ENCODE data around the gene OSBPL5. TPM values are rescaled to one million over a fixed set of nuclear protein-coding genes. Genes with fewer than 3 reads are reported as not detected.

OSBPL5 gene
- total RNA-seq, 1 experiment from 2014 or later, result 5.0 TPM

- no peak for DNase-seq (ENCODE audit: low read depth)
Measured at GRCh38 chr11:3101921-3102640, 63.0 kb downstream of the OSBPL5 start.

DNA sequence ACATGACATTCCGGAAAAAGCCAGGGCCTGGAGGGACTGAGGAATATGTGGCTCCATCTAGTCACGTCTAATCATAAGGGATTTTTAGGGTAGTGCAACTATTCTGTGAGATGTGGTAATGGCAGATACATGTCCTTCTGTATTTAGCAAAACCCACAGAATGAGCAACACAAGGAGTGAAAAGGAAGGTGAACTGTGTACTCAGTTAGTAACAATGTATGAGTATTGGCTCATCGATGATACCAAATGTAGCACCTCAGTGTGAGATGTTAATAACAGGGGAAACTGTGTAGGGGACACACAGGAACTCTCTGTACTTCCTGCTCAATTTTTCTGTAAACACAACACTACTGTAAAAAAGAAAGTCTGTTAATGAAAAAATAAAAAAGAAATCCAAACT is 65.9 kb downstream of the OSBPL5 start:
- DNase-seq (ENCODE audit: low read depth), result no peak

- DNase-seq (ENCODE audit: low read depth), result no peak
Measured at GRCh38 chr11:3096909-3097530, 68.1 kb downstream of the OSBPL5 start.

- DNase-seq (ENCODE audit: low read depth), result peak; percentile 92
Measured at GRCh38 chr11:3095712-3096361, 69.3 kb downstream of the OSBPL5 start.

DNA sequence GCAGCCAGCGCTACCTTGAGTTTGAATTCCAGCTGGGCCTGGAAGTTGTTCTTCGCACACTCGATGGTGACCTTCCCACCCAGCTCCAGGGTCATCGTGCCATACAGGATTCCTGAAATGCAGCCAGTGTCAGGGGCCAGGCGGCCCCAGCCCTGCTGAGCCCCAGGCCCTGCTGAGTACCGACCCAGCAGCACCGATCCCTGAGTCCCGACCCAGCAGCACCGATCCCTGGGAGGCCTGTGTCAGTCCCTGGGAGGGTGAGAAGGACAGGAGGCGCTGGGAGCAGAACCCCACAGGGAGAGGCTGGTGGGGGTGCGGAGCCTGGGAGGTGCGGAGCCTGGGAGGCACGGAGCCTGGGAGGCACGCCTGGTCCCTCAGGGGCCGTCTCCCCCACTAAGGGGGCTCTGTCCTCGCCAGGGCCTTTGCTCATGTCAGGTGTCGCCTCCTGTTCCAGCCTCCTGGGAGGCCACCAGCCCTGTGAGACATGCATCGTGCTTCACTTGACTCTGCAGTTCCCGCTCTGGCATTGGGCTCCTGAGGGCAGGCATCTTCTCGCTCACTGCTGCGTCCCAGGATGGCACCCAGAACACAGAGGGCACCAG is 70.8 kb downstream of the OSBPL5 start:
- DNase-seq (ENCODE audit: low read depth), result no peak

DNA sequence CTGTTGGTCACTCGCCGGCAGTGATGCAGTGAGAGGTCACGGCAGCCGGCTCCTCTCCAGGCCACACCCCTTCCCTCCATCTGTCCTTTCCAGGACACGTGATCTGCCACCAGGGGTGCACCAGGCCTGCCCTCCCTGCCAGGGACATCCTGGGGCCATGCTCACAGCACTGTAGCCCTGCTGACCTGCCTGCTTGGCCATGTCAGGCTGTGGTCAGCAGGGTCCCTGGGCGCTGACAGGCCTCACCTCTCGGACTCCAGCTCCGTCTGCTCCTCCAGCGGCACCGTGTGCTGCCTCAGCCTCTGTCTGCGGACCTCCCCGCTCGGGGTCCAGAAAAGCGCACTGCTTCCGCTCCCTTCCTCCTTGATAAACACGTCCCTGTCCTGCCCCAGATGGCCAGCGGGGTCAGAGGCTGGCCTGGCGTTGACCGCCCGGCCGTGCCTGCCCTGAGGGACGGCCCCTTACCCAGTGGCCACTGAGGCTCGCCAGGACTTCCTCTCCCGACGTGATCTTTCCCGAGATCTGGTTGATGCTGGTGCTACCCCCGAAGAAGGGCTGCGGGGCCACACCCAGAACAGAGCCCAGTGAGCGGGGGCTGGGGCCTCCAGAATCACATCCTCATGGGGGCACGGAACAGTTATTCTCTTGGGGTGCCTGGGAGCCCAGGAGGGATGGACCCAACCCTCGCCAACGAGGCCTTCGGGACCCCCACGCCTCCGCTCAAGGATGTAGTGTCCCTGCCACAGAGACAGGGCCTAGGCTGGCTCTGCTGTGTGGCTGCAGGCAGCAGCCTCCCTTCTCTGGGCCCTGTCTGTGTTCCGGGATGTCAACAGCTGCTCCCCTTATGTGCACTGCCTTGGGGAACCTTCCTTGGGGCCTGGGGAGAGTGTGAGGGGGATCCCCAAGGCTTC is 71.6 kb downstream of the OSBPL5 start:
- peak; percentile 10 for DNase-seq (ENCODE audit: low read depth)

- no peak for DNase-seq (ENCODE audit: low read depth)
Measured at GRCh38 chr11:3092603-3093141, 72.4 kb downstream of the OSBPL5 start.

GRCh38 chr11:3091846-3092602 is 73.1 kb downstream of the OSBPL5 start:
- DNase-seq (ENCODE audit: low read depth), result peak; percentile 74

DNA sequence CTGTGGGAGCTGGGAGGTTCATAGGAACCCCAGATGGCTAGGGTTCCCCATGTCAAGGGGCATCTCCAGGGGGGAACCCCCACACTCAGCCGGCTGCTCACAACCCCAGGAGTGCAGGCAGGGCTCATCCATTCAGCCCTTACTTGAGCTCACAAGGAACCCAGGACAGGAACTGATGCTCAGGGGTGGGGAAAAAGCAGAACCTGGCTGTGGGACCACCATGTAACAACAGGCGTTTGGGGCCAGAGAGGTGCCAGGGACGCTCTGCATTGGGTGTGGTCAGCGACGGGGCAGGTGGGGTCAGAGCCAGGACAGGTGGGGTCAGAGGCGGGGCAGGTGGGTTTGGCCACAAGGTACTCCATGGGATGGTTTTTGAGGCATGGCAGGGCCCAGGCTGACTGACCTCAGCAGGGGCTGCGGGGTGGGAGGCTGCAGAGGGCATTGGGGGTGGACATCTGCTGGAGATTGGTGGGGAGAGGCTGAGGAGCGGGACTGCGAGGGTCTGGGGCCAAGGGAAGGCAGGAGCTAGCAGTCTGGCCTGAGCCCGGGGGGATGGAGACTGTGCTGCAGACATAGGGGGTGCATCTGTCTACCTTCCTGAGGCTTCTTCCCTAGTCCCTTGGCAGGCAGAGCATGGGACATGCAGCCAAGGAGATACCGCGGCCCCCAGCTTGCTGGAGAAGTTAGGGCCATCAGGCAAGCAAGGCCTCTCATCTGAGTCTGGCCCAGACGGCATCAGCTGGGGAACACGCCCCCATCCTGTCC is 73.8 kb downstream of the OSBPL5 start:
- no peak for DNase-seq (ENCODE audit: low read depth)

DNA sequence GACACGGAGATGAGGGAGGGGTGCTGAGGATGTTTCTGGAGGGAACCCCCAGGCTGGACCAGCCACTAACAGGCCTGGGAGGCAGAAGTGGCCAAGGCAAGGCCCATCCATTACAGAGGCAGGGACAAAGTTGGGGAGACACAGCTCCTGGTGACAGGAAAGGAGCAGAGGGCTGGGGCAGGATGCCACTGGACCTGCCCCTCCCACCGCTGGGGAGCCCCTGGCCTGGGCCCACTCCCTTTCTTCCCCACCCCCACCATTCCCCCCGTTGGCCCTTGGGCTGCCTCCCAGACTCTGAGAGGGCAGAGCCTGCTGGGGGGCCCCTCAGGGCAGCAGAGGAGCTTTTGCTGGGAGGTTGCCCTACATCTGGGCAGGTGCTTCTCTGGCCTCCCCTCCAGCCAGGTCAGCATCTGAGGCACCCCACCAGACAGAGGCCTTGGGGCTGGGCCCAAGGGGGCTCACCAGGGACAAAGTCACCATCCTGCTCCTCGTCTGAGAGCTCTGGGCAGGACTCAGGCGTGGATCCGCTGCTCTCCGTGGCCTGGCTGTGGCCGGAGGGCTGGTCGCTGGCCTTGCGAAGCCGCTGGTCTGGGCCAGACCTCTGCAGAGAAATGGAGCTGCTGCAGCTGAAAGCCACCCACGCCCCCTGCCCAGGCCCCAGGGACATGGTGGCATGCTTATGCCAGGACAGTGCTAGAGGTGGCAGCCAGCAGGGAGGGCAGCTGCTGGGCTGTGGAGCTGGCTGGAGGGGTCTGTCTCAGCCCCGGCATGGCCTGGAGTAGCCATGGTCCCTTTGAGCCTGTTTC is 74.8 kb downstream of the OSBPL5 start:
- DNase-seq (ENCODE audit: low read depth), result no peak

DNA sequence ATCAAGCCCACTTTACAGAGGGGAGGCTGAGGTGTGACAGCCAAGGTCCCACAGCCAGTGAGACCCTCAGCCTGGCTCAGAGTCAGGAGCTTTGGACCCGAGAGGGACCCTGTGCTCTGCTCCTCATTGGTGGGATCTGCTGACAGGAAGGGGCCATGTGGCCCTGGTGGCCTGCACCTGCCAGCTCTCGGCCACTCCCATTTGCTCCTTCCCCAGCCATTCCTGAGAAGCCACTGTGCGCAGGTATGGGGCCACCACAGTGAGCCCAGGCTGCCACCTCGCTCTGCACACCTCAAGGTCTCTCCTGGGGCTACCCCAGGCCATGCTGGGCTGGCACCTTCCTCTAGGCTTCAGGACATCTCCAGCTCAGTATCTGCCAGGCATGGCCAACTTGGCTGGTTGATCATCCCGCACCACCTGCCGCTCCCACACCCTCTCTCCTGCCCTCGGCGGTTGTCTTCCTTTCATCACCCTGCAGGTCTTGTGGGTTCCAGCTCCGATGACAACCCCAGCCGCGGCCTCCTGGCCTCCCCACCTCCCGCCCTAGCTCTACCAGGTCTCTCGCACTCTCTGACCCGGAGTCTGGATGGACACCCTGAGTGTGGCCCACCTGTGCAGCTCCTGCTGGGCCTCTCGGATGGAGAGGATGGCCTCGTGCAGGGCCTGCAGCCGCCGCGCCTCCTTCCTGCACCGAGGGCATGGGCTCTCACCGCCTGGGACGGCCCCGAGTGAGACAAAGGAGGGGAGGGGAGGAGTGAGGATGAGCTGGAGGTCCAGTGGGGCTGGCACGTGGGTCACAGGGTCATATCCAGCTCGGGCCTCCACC is 75.7 kb downstream of the OSBPL5 start:
- DNase-seq (ENCODE audit: low read depth), result no peak

- DNase-seq (ENCODE audit: low read depth), result peak; percentile 58
Measured at GRCh38 chr11:3088806-3089205, 76.3 kb downstream of the OSBPL5 start.

GRCh38 chr11:3087821-3088800 is 77.0 kb downstream of the OSBPL5 start:
- DNase-seq (ENCODE audit: low read depth), result peak; percentile 92

DNA sequence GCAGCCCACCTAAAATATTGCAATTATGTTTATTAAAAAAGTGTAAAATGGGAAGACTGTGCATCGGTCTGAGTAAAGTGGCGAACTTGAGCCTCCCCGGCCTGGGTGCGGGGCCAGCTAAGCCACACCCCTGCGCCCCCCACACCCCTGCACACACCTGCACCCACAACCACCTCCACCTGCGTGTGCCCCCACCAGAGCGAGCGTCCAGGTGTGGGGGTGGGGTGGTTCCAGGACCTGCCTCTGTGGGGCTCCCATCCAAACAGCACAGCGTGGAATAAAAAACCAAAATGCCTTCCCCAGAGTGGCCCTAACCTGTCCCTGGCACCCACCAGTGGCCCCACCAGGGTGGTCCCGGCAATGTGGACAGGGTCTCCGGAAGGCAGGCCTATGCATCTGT is 77.7 kb downstream of the OSBPL5 start:
- no peak for DNase-seq (ENCODE audit: low read depth)

DNA sequence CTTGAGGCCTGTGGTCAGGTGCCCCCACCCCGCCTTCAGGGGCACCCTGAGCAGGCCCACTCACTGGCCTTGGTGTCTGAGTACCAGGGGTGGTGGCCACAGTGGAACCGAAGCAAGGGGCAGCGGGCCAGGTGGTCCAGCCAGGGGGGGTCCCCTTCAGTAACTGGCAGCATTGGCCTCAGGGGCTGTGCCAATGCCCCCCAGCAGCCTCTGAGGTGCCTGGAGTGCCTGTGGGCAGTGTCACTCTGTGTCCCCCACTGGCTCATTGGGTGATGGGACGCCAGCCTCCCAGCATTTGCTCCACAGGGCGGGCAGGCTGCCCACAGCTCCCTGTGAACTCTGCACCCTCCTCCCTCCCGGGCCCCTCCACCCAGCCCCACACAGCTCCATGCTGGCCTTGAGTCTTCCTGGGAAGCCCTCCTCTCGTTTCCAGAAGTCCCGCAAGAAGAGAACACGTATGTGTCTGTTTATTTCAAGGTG is 78.4 kb downstream of the OSBPL5 start:
- no peak for DNase-seq (ENCODE audit: low read depth)

DNA sequence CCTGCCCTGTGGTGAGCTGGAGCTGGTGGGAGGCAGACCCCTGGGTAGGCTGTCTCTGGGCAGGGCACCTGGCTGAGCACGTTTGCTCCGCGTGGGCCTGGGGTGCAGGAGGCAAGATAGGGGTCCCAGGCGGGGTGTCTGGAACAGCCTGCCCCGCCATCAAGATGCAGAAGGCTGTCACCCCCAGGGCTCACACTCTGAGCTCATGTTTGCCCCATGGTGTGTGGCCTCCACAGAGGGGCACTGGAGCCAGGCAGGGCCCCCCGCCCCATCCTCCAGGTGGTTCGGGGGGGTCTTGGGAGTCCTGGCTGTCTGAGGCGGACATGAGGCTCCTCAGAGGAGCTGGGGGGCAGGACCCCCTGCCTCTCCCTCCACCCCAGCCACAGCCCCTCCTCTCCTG is 79.0 kb downstream of the OSBPL5 start:
- DNase-seq (ENCODE audit: low read depth), result no peak

GRCh38 chr11:3085052-3085451 is 80.1 kb downstream of the OSBPL5 start:
- DNase-seq (ENCODE audit: low read depth), result no peak

All from M059J (cell line).